ENCODE results near the gene ZNF428. TPM values are rescaled to one million over a fixed set of nuclear protein-coding genes. Genes with fewer than 3 reads are reported as not detected.

Gene ZNF428
- total and polyA plus RNA-seq, 2 of the 8 experiments (the other 6 are each of a cell fraction or from before 2014, with no cell fraction given) = 7.8 to 16.7 TPM

DNA sequence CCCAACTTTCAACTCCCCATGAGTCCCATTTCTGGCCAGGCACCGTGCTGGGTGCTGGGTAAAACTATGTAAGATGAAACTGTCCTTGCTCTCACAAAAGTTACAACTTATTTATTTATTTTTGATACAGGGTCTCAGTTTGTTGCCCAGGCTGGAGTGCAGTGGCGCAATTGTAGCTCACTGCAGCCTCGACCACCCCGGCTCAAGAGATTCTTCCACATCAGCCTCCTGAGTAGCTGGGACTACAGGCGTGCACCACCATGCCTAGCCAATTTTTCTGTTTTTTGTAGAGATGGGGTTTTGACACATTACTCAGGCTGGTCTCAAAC lies 33.1 kb upstream of the ZNF428 start (continued):
- no peak for TF ChIP-seq KDM4A (IDR thresholded peaks at IDR 0.05; ENCODE audit: low read depth, low read length, severe bottlenecking)
- TF ChIP-seq, protein P1, sequence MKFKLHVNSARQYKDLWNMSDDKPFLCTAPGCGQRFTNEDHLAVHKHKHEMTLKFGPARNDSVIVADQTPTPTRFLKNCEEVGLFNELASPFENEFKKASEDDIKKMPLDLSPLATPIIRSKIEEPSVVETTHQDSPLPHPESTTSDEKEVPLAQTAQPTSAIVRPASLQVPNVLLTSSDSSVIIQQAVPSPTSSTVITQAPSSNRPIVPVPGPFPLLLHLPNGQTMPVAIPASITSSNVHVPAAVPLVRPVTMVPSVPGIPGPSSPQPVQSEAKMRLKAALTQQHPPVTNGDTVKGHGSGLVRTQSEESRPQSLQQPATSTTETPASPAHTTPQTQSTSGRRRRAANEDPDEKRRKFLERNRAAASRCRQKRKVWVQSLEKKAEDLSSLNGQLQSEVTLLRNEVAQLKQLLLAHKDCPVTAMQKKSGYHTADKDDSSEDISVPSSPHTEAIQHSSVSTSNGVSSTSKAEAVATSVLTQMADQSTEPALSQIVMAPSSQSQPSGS (IDR thresholded peaks at IDR 0.05; ENCODE audit: low read length) = no peak
